Measurements from ENCODE around the gene MED9. TPM values are rescaled to one million over a fixed set of nuclear protein-coding genes. Genes with fewer than 3 reads are reported as not detected.
"Not testable (repeated sequence)": the region's sequence is repeated elsewhere in the genome, so short reads cannot be mapped to it uniquely, and the experiment has no call there.

The MED9 gene
- total and polyA plus RNA-seq, 9 of the 15 experiments (the other 6 are each of a cell fraction or from before 2014, with no cell fraction given) = 2.2 to 15.8 (median 12.7) TPM

DNA sequence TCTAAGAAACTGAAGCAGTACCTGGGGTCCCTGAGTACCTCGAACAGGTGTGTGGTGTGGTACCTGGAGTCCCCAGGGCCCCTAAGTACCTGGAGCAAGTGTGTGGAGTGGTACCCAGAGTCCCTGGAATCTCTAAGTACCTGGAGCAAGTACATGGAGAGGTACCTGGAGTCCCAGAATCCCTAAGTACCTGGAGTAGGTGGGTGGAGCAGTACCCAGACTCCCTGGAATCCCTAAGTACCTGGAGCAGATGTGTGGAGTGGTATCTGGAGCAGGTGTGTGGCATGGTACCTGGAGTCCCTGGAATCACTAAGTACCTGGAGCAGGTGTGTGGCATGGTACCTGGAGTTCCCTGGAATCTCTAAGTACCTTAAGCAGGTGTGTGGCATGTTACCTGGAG, 22.5 kb upstream of the MED9 start:
- ATAC-seq (no peak), FAIRE-seq (no peak), DNase-seq (ENCODE audit: extremely low read depth in 1 of 4, low spot score in 3 of 4) (no peak)
- peaks cover 8 to 27% of the 10 kb centered on the region in 2 experiments; a peak in 4 of 5 replicates for H3K27me3 ChIP-seq (ENCODE audit: control insufficient read depth in 2 of 2, insufficient read depth in 2 of 2, low read length in 2 of 2)
- H3K4me1 ChIP-seq (replicated peaks in 1 of 2; ENCODE audit: control insufficient read depth in 2 of 2, insufficient read depth in 2 of 2, low read length in 2 of 2) = peaks cover 0 to 3% of the 10 kb centered on the region in 2 experiments; a peak in 2 of 5 replicates
- H3K27ac ChIP-seq (ENCODE audit: extremely low read depth, low read depth, low read length) = no peak overlapping the region
- H2AFZ ChIP-seq (ENCODE audit: low read depth, low read length) = no peak overlapping the region
- no TSS peak for BruUV-seq (replicated peaks)
- ChIA-PET POLR2A (no interaction called here), CTCF (ENCODE audit: low intra/inter-chr PET ratio) (no interaction called here)
- H3K79me2 ChIP-seq (ENCODE audit: control insufficient read depth, insufficient read depth, low read length) = no peaks in the 10 kb centered on the region
- H3K4me2 ChIP-seq (ENCODE audit: insufficient read depth, low read length) = no peak overlapping the region
- H4K20me1 ChIP-seq (replicated peaks; ENCODE audit: control insufficient read depth, insufficient read depth, low read length) = no peaks in the 10 kb centered on the region
- in situ Hi-C loops (cut with MboI) = no loop called here
- no peak overlapping the region for H3K4me3 ChIP-seq
- H3K9me3 ChIP-seq (replicated peaks; ENCODE audit: control insufficient read depth, insufficient read depth, low read depth, low read length) = no peaks in the 10 kb centered on the region
- H3K9ac ChIP-seq (ENCODE audit: insufficient read depth in 1 of 2, low read depth in 2 of 2, low read length in 2 of 2) = no peak overlapping the region
- 0% methylated on average over 1 of the region's 1 CpG for WGBS (ENCODE audit: insufficient coverage, low coverage, missing lambda C conversion rate)
- TF ChIP-seq ZNF583 (CRISPR knock-in tag; IDR thresholded peaks at IDR 0.05) (no peak), SREBF2 (CRISPR knock-in tag; IDR thresholded peaks at IDR 0.05) (no peak), ZNF79 (CRISPR knock-in tag; IDR thresholded peaks at IDR 0.05; ENCODE audit: low read depth) (no peak), TRIM28 (IDR thresholded peaks at IDR 0.05) (no peak), ZNF24 (IDR thresholded peaks at IDR 0.05) (no peak), ZSCAN29 (IDR thresholded peaks at IDR 0.05) (no peak), SNIP1 (IDR thresholded peaks at IDR 0.05; ENCODE audit: low read depth) (no peak), NR4A1 (CRISPR knock-in tag; IDR thresholded peaks at IDR 0.05) (no peak), NR4A1 (tag; IDR thresholded peaks at IDR 0.05) (no peak), SMARCC2 (IDR thresholded peaks at IDR 0.05; ENCODE audit: low read depth) (no peak), SIRT6 (IDR thresholded peaks at IDR 0.05; ENCODE audit: low read depth, low read length) (no peak), EWSR1 (IDR thresholded peaks at IDR 0.05; ENCODE audit: borderline replicate concordance, low read depth, partially characterized antibody) (no peak)
- TF ChIP-seq, protein P1, sequence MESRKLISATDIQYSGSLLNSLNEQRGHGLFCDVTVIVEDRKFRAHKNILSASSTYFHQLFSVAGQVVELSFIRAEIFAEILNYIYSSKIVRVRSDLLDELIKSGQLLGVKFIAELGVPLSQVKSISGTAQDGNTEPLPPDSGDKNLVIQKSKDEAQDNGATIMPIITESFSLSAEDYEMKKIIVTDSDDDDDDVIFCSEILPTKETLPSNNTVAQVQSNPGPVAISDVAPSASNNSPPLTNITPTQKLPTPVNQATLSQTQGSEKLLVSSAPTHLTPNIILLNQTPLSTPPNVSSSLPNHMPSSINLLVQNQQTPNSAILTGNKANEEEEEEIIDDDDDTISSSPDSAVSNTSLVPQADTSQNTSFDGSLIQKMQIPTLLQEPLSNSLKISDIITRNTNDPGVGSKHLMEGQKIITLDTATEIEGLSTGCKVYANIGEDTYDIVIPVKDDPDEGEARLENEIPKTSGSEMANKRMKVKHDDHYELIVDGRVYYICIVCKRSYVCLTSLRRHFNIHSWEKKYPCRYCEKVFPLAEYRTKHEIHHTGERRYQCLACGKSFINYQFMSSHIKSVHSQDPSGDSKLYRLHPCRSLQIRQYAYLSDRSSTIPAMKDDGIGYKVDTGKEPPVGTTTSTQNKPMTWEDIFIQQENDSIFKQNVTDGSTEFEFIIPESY (CRISPR knock-in tag; IDR thresholded peaks at IDR 0.05) = no peak
- TF ChIP-seq, protein P2, sequence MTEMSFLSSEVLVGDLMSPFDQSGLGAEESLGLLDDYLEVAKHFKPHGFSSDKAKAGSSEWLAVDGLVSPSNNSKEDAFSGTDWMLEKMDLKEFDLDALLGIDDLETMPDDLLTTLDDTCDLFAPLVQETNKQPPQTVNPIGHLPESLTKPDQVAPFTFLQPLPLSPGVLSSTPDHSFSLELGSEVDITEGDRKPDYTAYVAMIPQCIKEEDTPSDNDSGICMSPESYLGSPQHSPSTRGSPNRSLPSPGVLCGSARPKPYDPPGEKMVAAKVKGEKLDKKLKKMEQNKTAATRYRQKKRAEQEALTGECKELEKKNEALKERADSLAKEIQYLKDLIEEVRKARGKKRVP (CRISPR knock-in tag; IDR thresholded peaks at IDR 0.05) = no peak
- H3K9me1 ChIP-seq (ENCODE audit: control insufficient read depth, insufficient read depth, low read length) = no peaks in the 10 kb centered on the region
- no peaks in the 10 kb centered on the region for H3K36me3 ChIP-seq (ENCODE audit: control insufficient read depth, insufficient read depth, low read length)
- intact Hi-C loops (cut with micrococcal nuclease) = no loop called here

- ATAC-seq; DNase-seq (ENCODE audit: extremely low read depth in 1 of 4, low spot score in 3 of 4); H3K27ac ChIP-seq (ENCODE audit: extremely low read depth, low read depth, low read length); H4K20me1 ChIP-seq (replicated peaks; ENCODE audit: control insufficient read depth, insufficient read depth, low read length); in situ Hi-C loops (cut with MboI); H3K4me1 ChIP-seq (replicated peaks in 1 of 2; ENCODE audit: control insufficient read depth in 2 of 2, insufficient read depth in 2 of 2, low read length in 2 of 2); H3K9ac ChIP-seq (ENCODE audit: insufficient read depth in 1 of 2, low read depth in 2 of 2, low read length in 2 of 2); CTCF ChIA-PET (ENCODE audit: low intra/inter-chr PET ratio); H2AFZ ChIP-seq (ENCODE audit: low read depth, low read length); H3K4me3 ChIP-seq; intact Hi-C loops (cut with micrococcal nuclease); H3K9me1 ChIP-seq (ENCODE audit: control insufficient read depth, insufficient read depth, low read length); BruUV-seq (replicated peaks); H3K9me3 ChIP-seq (replicated peaks; ENCODE audit: control insufficient read depth, insufficient read depth, low read depth, low read length); POLR2A ChIA-PET; H3K4me2 ChIP-seq (ENCODE audit: insufficient read depth, low read length); FAIRE-seq; H3K36me3 ChIP-seq (ENCODE audit: control insufficient read depth, insufficient read depth, low read length); H3K79me2 ChIP-seq (ENCODE audit: control insufficient read depth, insufficient read depth, low read length): not testable (repeated sequence)
- 14% methylated on average over 1 of the region's 1 CpG for WGBS (ENCODE audit: insufficient coverage, low coverage, missing lambda C conversion rate)
- H3K27me3 ChIP-seq (ENCODE audit: control insufficient read depth in 2 of 2, insufficient read depth in 2 of 2, low read length in 2 of 2) = peaks cover 7 to 26% of the 10 kb centered on the region in 2 experiments; a peak in 4 of 5 replicates
Measured at GRCh38 chr17:17454700-17455099, 22.1 kb upstream of the MED9 start.

Data from K562 (cell line).